Calu3 (cell line): ENCODE data around the gene KRTAP10-6. TPM values are rescaled to one million over a fixed set of nuclear protein-coding genes. Genes with fewer than 3 reads are reported as not detected.

Experiments used
- BruUV-seq: library from RNA; stranded (reverse); fragments of 400-500 nt; replicated peaks from 2 replicates; lab custom pipeline; 2021; lab: Mats Ljungman, UMichigan
- CTCF ChIA-PET: fragments of 300-600 bp; sonication (Branson Sonifier 250); formaldehyde crosslinking; loops from one replicate; lab custom pipeline; 2022; ENCODE audit warnings: antibody characterized with exemption; lab: Charles Lee
- DNase-seq: peaks from one replicate; pipeline ENCODE4 v3.0.0; 2022
- H3K27ac Mint-ChIP-seq: one replicate; pipeline ENCODE4 v1.8.0; 2022; ENCODE audit warnings: mixed read lengths; ENCODE audit not compliant: unreplicated experiment
- H3K27me3 Mint-ChIP-seq: one replicate; pipeline ENCODE4 v1.8.0; 2022; ENCODE audit warnings: mixed read lengths; ENCODE audit not compliant: unreplicated experiment
- H3K36me3 Mint-ChIP-seq: one replicate; pipeline ENCODE4 v1.8.0; 2022; ENCODE audit warnings: mild to moderate bottlenecking, moderate library complexity, mixed read lengths; ENCODE audit not compliant: insufficient read depth, unreplicated experiment
- H3K4me1 Mint-ChIP-seq: one replicate; pipeline ENCODE4 v1.8.0; 2022; ENCODE audit warnings: mild to moderate bottlenecking, low read depth, mixed read lengths; ENCODE audit not compliant: unreplicated experiment
- H3K4me3 Mint-ChIP-seq: one replicate; pipeline ENCODE4 v1.8.0; 2022; ENCODE audit warnings: mild to moderate bottlenecking, low read depth, moderate library complexity, mixed read lengths; ENCODE audit not compliant: unreplicated experiment
- H3K9me3 Mint-ChIP-seq: one replicate; pipeline ENCODE4 v1.8.0; 2022; ENCODE audit warnings: low read depth, mixed read lengths; ENCODE audit not compliant: unreplicated experiment
- intact Hi-C: fragments of 100-400 bp; cut with micrococcal nuclease; formaldehyde crosslinking; loops from one replicate; pipeline ENCODE4 v1.10.0; 2022; ENCODE audit not compliant: unreplicated experiment
- total RNA-seq: library from RNA; stranded (reverse); gene quantifications from 2 replicates; pipeline ENCODE4 v1.2.3, GENCODE V29; 2022
- TF ChIP-seq, protein P1 (sequence below): fragments of 200-600 bp; IDR thresholded peaks from one replicate; pipeline ENCODE4 v1.8.0; 2022; ENCODE audit warnings: antibody characterized with exemption; ENCODE audit not compliant: unreplicated experiment

The KRTAP10-6 gene
- total RNA-seq, 1 experiment from 2014 or later, result not detected

DNA sequence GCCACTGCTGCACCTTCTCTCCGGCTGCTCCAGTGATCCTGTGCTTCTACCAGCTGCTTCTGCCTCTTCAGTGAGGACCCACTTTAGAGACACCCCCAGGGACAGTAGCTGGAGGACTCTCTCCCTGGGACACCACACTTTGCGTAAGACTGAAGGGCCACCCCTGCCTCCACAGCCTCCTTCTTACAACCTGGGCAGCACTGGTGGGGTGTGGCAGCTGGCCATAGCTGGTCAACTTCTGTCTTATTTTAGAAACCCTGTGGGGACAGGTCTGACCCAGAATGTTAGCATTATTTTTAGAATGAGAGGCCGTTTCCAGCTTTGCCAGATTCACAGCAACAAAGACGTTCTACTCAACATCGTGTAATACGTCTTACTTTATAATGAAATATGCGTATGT, 33.5 kb upstream of the KRTAP10-6 start:
- peaks cover 19% of the 10 kb centered on the region for H3K9me3 Mint-ChIP-seq
- H3K36me3 Mint-ChIP-seq, result no peaks in the 10 kb centered on the region
- H3K4me3 Mint-ChIP-seq, result no peak overlapping the region
- H3K27ac Mint-ChIP-seq, result no peak overlapping the region
- CTCF ChIA-PET, result no interaction called here
- intact Hi-C loops, result no loop called here
- peaks cover 53% of the 10 kb centered on the region for H3K27me3 Mint-ChIP-seq
- TF ChIP-seq, protein P1, sequence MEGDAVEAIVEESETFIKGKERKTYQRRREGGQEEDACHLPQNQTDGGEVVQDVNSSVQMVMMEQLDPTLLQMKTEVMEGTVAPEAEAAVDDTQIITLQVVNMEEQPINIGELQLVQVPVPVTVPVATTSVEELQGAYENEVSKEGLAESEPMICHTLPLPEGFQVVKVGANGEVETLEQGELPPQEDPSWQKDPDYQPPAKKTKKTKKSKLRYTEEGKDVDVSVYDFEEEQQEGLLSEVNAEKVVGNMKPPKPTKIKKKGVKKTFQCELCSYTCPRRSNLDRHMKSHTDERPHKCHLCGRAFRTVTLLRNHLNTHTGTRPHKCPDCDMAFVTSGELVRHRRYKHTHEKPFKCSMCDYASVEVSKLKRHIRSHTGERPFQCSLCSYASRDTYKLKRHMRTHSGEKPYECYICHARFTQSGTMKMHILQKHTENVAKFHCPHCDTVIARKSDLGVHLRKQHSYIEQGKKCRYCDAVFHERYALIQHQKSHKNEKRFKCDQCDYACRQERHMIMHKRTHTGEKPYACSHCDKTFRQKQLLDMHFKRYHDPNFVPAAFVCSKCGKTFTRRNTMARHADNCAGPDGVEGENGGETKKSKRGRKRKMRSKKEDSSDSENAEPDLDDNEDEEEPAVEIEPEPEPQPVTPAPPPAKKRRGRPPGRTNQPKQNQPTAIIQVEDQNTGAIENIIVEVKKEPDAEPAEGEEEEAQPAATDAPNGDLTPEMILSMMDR, result no peak
- DNase-seq, result no peak
- H3K4me1 Mint-ChIP-seq, result no peaks in the 10 kb centered on the region
- no TSS peak for BruUV-seq

DNA sequence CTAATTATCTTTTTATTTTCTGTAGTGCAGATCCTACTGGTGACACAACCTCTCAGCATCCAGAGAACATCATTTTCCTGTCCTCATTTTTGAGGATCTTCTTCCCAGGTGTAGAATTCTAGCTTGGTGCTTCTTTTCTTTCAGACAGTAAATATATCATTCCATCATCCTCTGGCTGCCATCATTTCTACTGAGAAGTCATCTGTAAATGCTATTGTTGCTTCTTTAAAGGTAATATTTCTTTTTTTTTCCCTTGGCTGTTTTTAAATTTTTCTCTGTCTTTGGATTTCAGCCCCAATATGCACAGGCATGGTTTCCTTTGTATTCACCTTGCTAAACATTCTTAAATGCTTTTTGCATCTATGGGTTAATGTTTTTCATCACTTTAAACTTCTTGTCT, 31.3 kb upstream of the KRTAP10-6 start:
- no TSS peak for BruUV-seq
- peaks cover 25% of the 10 kb centered on the region for H3K9me3 Mint-ChIP-seq
- TF ChIP-seq, protein P1, result no peak
- no peak for DNase-seq
- H3K27me3 Mint-ChIP-seq, result peaks cover 54% of the 10 kb centered on the region
- intact Hi-C loops, result no loop called here
- H3K4me3 Mint-ChIP-seq, result no peak overlapping the region
- CTCF ChIA-PET, result no interaction called here
- peaks cover 5% of the 10 kb centered on the region for H3K36me3 Mint-ChIP-seq
- H3K4me1 Mint-ChIP-seq, result no peaks in the 10 kb centered on the region
- no peak overlapping the region for H3K27ac Mint-ChIP-seq

DNA sequence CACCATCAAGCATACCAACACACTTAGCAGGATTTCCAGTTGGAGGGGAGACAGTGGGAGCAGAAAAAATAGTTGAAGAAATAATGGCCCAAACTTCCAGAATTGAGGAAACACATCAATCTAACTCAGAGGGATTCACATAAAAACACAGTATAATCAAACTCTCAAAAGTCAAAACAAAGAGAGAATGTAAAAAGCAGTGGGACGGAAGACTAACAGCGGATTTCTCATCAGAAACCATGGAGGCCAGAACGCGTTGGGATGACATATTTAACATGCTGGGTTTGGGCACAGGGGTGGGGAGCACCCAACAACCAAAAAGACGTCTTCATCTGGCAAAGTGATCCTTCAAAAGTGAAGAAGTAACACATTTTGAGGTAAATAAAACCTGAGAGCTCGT, 27.6 kb upstream of the KRTAP10-6 start:
- TF ChIP-seq, protein P1, result no peak
- Mint-ChIP-seq H3K9me3 (peaks cover 25% of the 10 kb centered on the region), H3K36me3 (peaks cover 5% of the 10 kb centered on the region), H3K27ac (no peak overlapping the region), H3K4me1 (no peaks in the 10 kb centered on the region), H3K4me3 (no peak overlapping the region), H3K27me3 (peaks cover 66% of the 10 kb centered on the region)
- intact Hi-C loops, result no loop called here
- no peak for DNase-seq
- no TSS peak for BruUV-seq
- CTCF ChIA-PET, result no interaction called here

DNA sequence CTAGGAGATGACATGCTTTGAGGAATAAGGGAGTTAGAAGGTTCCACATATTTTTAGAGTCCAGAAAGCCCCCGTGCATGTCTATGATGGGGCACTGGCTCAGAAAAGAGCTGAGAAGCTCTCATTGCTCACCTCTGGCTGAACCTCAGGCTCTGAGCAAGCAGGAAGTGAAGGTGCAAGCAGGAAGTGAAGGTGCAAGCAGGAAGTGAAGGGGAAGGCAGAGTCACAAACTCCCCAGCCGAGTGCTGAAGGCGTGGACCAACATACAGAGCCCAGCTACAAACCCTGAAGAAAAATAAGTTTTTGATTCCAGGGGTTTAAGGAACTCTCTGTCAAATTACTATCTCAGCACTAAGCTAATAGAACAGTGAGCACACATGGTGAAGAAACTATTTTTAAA, 26.6 kb upstream of the KRTAP10-6 start:
- no peak for DNase-seq
- Mint-ChIP-seq H3K4me3 (no peak overlapping the region), H3K4me1 (no peaks in the 10 kb centered on the region), H3K36me3 (peaks cover 5% of the 10 kb centered on the region), H3K27ac (no peak overlapping the region), H3K9me3 (peaks cover 19% of the 10 kb centered on the region), H3K27me3 (peaks cover 57% of the 10 kb centered on the region)
- no TSS peak for BruUV-seq
- CTCF ChIA-PET, result no interaction called here
- intact Hi-C loops, result no loop called here
- TF ChIP-seq, protein P1, result no peak

DNA sequence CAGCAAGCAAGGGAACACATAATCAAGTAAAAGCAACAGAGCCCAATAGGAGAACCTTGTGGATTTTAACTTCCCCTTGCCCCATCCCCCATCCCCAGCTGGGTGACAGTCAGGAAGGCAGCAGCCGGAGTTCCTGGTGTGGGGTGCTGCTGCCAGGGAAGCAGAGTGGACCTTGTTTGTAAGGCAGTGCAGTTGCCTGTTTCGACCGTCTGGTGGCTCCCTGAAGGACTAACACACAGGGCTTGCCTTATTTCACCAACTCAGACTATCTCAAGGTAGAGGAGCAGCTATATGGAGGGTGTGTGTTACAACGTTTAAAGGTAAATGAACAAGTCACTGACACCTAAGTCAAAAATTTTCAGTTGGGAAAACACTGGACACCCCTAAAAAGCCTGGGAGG, 26.2 kb upstream of the KRTAP10-6 start:
- CTCF ChIA-PET, result no interaction called here

More for the DNA sequence above, 26.2 kb upstream of the KRTAP10-6 start:
- DNase-seq, result no peak
- Mint-ChIP-seq H3K27ac (no peak overlapping the region), H3K4me1 (no peaks in the 10 kb centered on the region), H3K36me3 (peaks cover 5% of the 10 kb centered on the region), H3K4me3 (no peak overlapping the region), H3K9me3 (peaks cover 15% of the 10 kb centered on the region), H3K27me3 (peaks cover 55% of the 10 kb centered on the region)
- intact Hi-C loops, result no loop called here
- BruUV-seq, result no TSS peak
- TF ChIP-seq, protein P1, result no peak
